Smooth muscle cell (in vitro differentiated cells): ENCODE measurements around the gene DLGAP3. TPM values are rescaled to one million over a fixed set of nuclear protein-coding genes. Genes with fewer than 3 reads are reported as not detected.
"Not testable (repeated sequence)": the region's sequence is repeated elsewhere in the genome, so short reads cannot be mapped to it uniquely, and the experiment has no call there.

Source experiments
- DNase-seq: peaks from one replicate; lab custom pipeline; 2025; ENCODE audit not compliant: unreplicated experiment; lab: John Stamatoyannopoulos, UW
- H2AFZ ChIP-seq: fragments of 200-600 bp; sonication (generic); 2 replicates; pipeline ENCODE4 v1.6.0; 2016; ENCODE audit warnings: antibody characterized with exemption, low read depth, mild to moderate bottlenecking
- H3F3A ChIP-seq: fragments of 200-600 bp; sonication (generic); 2 replicates; pipeline ENCODE4 v1.6.0; 2017; ENCODE audit warnings: antibody characterized with exemption, low read depth
- H3K27ac ChIP-seq: fragments of 200-600 bp; sonication (generic); 2 replicates; pipeline ENCODE4 v1.5.1; 2016; ENCODE audit warnings: low read depth, mild to moderate bottlenecking
- H3K27me3 ChIP-seq: fragments of 200-600 bp; sonication (generic); 2 replicates; pipeline ENCODE4 v1.6.1; 2016; ENCODE audit warnings: low read depth, mild to moderate bottlenecking
- H3K36me3 ChIP-seq: fragments of 200-600 bp; sonication (generic); 2 replicates; pipeline ENCODE4 v1.5.1; 2016; ENCODE audit warnings: low read depth
- H3K4me1 ChIP-seq: fragments of 200-600 bp; sonication (generic); 2 replicates; pipeline ENCODE4 v1.5.1; 2016; ENCODE audit warnings: low read depth
- H3K4me2 ChIP-seq: fragments of 200-600 bp; sonication (generic); 2 replicates; pipeline ENCODE4 v1.6.0; 2016; ENCODE audit warnings: mild to moderate bottlenecking
- H3K4me3 ChIP-seq: fragments of 200-600 bp; sonication (generic); 2 replicates; pipeline ENCODE4 v1.5.1; 2016; ENCODE audit warnings: mild to moderate bottlenecking
- H3K79me2 ChIP-seq: fragments of 200-600 bp; sonication (generic); 2 replicates; pipeline ENCODE4 v1.6.0; 2016; ENCODE audit warnings: low read depth, mild to moderate bottlenecking
- H3K9ac ChIP-seq: fragments of 200-600 bp; sonication (generic); 2 replicates; pipeline ENCODE4 v1.6.0; 2016; ENCODE audit warnings: low read depth
- H3K9me3 ChIP-seq: fragments of 200-600 bp; sonication (generic); replicated peaks from 2 replicates; pipeline ENCODE4 v1.5.1; 2016; ENCODE audit warnings: low read depth
- H4K20me1 ChIP-seq: fragments of 200-600 bp; sonication (generic); 2 replicates; pipeline ENCODE4 v1.6.0; 2016; ENCODE audit warnings: low read depth
- CTCF ChIP-seq: fragments of 200-600 bp; sonication (generic); IDR thresholded peaks from 2 replicates; pipeline ENCODE4 v1.5.1; 2017; ENCODE audit warnings: borderline replicate concordance, mild to moderate bottlenecking, antibody characterized with exemption; ENCODE audit not compliant: insufficient read depth, poor library complexity, severe bottlenecking
- WGBS: methylation state at CpG from one replicate; pipeline ENCODE4 v1.1.7; 2016; ENCODE audit warnings: low lambda C conversion rate; 5-methylcytosine and 5-hydroxymethylcytosine counted together
- polyA plus RNA-seq: library from polyadenylated mRNA; unstranded; fragments of >200 nt; fragmentation: Nextera tagmentation; extraction: Ambion mirVana; gene quantifications from 2 replicates; pipeline ENCODE4 v1.2.1, GENCODE V29; 2016
- total RNA-seq: library from RNA; depleted of rRNA; stranded (reverse); fragments of >200 nt; gene quantifications from 2 replicates; pipeline ENCODE4 v1.2.3, GENCODE V29; 2014

Gene DLGAP3
- total and polyA plus RNA-seq, 2 experiments from 2014 or later = not detected

- Histone ChIP-seq H3K79me2 (no peaks in the 10 kb centered on the region), H2AFZ (no peak overlapping the region), H3K27ac (no peak overlapping the region), H3K9me3 (no peaks in the 10 kb centered on the region), H3K4me2 (no peak overlapping the region), H3K4me3 (no peak overlapping the region), H3K27me3 (peaks cover 9% of the 10 kb centered on the region), H3K36me3 (no peaks in the 10 kb centered on the region), H3K4me1 (no peaks in the 10 kb centered on the region), H4K20me1 (no peaks in the 10 kb centered on the region), H3K9ac (no peak overlapping the region), H3F3A (no peaks in the 10 kb centered on the region)
- no peak for TF ChIP-seq CTCF
- 92% methylated on average over 2 of the region's 2 CpGs for WGBS
- no peak for DNase-seq
Observed at GRCh38 chr1:34965597-34965996, 36.1 kb upstream of the DLGAP3 start.

GRCh38 chr1:34950428-34950827 is 21.0 kb upstream of the DLGAP3 start:
- WGBS = 58% methylated on average over 1 of the region's 1 CpG

DNA sequence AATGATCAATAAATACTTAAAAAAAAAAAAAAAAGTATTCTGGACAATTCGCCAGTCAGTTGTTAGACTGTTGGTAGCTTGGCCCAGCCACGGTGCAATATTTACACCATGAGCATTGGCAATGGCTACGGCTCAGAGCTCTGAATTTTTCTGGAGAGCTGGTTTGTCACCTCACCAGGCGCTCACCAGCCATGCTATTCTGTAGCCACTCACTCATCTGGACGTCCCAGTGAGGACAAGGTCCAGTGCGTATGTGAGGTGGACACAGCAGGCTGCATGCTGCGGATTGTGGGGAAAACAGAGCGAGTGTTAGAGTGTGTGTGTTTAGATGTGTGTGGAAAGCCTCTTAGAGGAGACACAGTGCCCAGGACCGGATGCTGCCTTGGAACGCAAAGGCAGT is 19.3 kb upstream of the DLGAP3 start:
- not testable (repeated sequence) for H3K27me3 ChIP-seq, H3K79me2 ChIP-seq, H3K27ac ChIP-seq, H4K20me1 ChIP-seq, H3K9me3 ChIP-seq, H3K4me1 ChIP-seq, DNase-seq, H3K4me3 ChIP-seq, H2AFZ ChIP-seq, H3K4me2 ChIP-seq, H3K9ac ChIP-seq, H3K36me3 ChIP-seq, H3F3A ChIP-seq
- 89% methylated on average over 10 of the region's 10 CpGs for WGBS

More at GRCh38 chr1:34950428-34950827, 21.0 kb upstream of the DLGAP3 start:
- no peak for DNase-seq
- H3K9me3 ChIP-seq = no peaks in the 10 kb centered on the region
- H3K27ac ChIP-seq = no peak overlapping the region
- no peaks in the 10 kb centered on the region for H4K20me1 ChIP-seq
- H2AFZ ChIP-seq = no peak overlapping the region
- H3K4me1 ChIP-seq = no peaks in the 10 kb centered on the region
- H3K79me2 ChIP-seq = no peaks in the 10 kb centered on the region
- no peaks in the 10 kb centered on the region for H3F3A ChIP-seq
- H3K36me3 ChIP-seq = no peaks in the 10 kb centered on the region
- H3K4me2 ChIP-seq = no peak overlapping the region
- no peak overlapping the region for H3K9ac ChIP-seq
- H3K27me3 ChIP-seq = no peaks in the 10 kb centered on the region
- no peak overlapping the region for H3K4me3 ChIP-seq
- TF ChIP-seq CTCF = no peak

DNA sequence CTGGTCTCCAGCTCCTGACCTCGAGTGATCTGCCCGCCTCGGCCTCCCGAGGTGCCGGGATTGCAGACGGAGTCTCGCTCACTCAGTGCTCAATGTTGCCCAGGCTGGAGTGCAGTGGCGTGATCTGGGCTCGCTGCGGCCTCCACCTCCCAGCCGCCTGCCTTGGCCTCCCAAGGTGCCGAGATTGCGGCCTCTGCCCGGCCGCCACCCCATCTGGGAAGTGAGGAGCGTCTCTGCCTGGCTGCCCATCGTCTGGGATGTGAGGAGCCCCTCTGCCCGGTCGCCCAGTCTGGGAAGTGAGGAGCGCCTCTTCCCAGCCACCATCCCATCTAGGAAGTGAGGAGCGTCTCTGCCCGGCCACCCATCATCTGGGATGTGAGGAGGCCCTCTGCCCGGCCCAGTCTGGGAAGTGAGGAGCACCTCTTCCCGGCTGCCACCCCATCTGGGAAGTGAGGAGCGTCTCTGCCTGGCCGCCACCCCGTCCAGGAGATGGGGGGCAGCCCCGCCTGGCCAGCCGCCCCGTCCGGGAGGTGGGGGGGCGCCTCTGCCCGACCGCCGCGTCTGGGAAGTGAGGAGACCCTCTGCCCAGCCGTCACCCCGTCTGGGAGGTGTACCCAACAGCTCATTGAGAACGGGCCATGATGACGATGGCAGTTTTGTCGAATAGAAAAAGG is 18.3 kb upstream of the DLGAP3 start:
- not testable (repeated sequence) for H3K4me1 ChIP-seq, H4K20me1 ChIP-seq, H3K36me3 ChIP-seq, H3K9me3 ChIP-seq, H3K9ac ChIP-seq, H3K27ac ChIP-seq, H3K4me3 ChIP-seq, H3K79me2 ChIP-seq, H3K4me2 ChIP-seq, H3K27me3 ChIP-seq, DNase-seq, H2AFZ ChIP-seq, H3F3A ChIP-seq
- 96% methylated on average over 38 of the region's 41 CpGs for WGBS

DNA sequence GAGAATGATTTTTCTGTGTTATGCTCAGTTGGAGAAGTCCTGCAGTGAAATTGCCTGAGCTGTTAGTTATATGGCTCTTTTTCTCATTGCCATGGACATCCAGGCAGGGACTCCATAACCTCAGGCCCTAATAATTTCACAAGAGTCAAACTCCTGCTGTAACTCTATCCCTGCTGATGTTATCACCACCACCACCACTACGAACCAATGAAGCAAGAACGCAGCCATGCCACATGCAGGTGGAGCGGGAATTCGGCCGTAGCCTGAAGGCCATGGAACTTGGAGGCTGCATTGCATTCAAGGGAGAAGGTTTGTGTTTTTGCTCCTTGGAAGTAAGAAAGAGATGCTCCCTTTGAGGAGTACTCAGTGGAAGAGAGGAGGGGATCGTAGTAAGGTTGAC is 16.8 kb upstream of the DLGAP3 start:
- H3K9me3 ChIP-seq = no peaks in the 10 kb centered on the region

DNA sequence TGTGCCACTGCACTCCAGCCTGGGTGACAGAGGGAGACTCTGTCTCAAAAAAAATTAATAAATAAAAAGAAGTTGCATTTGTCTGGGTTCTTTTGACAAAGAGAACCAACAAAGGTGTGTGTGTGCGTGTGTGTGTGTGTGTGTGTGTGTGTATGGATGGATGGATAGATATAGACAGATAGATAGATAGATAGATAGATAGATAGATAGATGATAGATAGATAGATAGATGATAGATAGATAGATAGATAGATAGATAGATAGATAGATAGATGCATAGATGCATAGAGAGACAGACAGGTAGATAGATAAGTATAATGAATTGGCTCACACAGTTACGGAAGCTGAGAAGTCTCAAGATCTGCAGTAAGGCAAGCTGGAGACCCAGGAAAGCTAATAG is 12.3 kb upstream of the DLGAP3 start:
- not testable (repeated sequence) for H3K9ac ChIP-seq, H3K4me2 ChIP-seq, H3K4me1 ChIP-seq, H3K79me2 ChIP-seq, H3F3A ChIP-seq, H3K36me3 ChIP-seq, H4K20me1 ChIP-seq, H3K27ac ChIP-seq, DNase-seq, H3K9me3 ChIP-seq, H3K4me3 ChIP-seq, H2AFZ ChIP-seq
- WGBS = 90% methylated on average over 2 of the region's 2 CpGs
- peaks cover 22% of the 10 kb centered on the region for H3K27me3 ChIP-seq

More for the DNA sequence above, 16.8 kb upstream of the DLGAP3 start:
- H3F3A ChIP-seq = no peaks in the 10 kb centered on the region
- no peaks in the 10 kb centered on the region for H3K36me3 ChIP-seq
- H3K79me2 ChIP-seq = no peaks in the 10 kb centered on the region
- no peaks in the 10 kb centered on the region for H4K20me1 ChIP-seq
- H3K4me2 ChIP-seq = no peak overlapping the region
- no peak overlapping the region for H3K27ac ChIP-seq
- no peak overlapping the region for H2AFZ ChIP-seq
- no peaks in the 10 kb centered on the region for H3K4me1 ChIP-seq
- H3K9ac ChIP-seq = no peak overlapping the region
- 81% methylated on average over 6 of the region's 6 CpGs for WGBS
- no peak for DNase-seq
- H3K27me3 ChIP-seq = peaks cover 15% of the 10 kb centered on the region
- TF ChIP-seq CTCF = no peak
- H3K4me3 ChIP-seq = no peak overlapping the region
